Subcutaneous adipose tissue (tissue), 4 donors: ENCODE data around the gene CDH4. TPM values are rescaled to one million over a fixed set of nuclear protein-coding genes. Genes with fewer than 3 reads are reported as not detected.

Experiments
- total RNA-seq, 4 donors: library from RNA; depleted of rRNA; stranded (reverse); fragments of >200 nt; gene quantifications; one replicate each; pipeline ENCODE4 v1.1.0, GENCODE V29; 2016
- TF ChIP-seq, protein P1 (sequence below): fragments of 450-650 bp; IDR thresholded peaks from one replicate; pipeline ENCODE4 v1.5.1; 2016; ENCODE audit warnings: low read depth, mild to moderate bottlenecking, control low read depth, antibody characterized with exemption, moderate library complexity

The CDH4 gene
- total RNA-seq, 4 donors from 2014 or later, result not detected

DNA sequence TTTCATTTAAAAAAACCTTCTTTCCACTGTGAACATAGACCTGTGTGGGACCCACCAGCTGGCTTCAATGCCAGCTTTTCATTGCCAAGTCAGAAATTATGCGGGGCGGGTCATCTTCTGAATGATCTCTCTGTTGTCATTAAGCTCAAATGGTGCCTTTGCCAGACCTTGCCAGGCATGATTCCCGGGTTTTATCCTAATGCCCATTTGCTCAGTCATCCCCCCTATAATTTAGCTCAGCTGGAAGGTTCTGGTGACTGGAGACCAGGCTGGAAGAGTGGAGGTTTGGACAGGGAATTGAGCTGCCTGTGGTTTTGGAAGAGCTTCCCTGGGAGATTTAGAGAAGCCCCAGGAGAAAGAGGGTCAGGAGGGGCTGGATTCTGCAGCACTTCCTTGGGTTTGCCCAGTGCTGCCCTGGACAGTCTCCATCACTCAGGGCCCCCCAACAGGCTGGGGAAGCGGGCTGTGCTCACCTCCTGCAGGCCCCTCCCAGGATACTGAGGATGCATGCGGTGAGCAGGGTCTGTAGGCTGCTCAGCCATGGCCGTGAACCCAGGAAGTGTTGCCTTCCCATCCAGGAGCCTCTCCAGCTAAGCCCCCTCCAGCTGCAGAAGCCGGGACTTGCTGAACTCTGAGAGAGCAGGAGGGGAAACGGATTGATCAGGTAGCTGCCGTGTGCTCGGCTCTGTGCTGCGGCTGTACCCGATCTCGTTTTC is 273.0 kb downstream of the CDH4 start:
- TF ChIP-seq, protein P1, sequence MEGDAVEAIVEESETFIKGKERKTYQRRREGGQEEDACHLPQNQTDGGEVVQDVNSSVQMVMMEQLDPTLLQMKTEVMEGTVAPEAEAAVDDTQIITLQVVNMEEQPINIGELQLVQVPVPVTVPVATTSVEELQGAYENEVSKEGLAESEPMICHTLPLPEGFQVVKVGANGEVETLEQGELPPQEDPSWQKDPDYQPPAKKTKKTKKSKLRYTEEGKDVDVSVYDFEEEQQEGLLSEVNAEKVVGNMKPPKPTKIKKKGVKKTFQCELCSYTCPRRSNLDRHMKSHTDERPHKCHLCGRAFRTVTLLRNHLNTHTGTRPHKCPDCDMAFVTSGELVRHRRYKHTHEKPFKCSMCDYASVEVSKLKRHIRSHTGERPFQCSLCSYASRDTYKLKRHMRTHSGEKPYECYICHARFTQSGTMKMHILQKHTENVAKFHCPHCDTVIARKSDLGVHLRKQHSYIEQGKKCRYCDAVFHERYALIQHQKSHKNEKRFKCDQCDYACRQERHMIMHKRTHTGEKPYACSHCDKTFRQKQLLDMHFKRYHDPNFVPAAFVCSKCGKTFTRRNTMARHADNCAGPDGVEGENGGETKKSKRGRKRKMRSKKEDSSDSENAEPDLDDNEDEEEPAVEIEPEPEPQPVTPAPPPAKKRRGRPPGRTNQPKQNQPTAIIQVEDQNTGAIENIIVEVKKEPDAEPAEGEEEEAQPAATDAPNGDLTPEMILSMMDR, result no peak

DNA sequence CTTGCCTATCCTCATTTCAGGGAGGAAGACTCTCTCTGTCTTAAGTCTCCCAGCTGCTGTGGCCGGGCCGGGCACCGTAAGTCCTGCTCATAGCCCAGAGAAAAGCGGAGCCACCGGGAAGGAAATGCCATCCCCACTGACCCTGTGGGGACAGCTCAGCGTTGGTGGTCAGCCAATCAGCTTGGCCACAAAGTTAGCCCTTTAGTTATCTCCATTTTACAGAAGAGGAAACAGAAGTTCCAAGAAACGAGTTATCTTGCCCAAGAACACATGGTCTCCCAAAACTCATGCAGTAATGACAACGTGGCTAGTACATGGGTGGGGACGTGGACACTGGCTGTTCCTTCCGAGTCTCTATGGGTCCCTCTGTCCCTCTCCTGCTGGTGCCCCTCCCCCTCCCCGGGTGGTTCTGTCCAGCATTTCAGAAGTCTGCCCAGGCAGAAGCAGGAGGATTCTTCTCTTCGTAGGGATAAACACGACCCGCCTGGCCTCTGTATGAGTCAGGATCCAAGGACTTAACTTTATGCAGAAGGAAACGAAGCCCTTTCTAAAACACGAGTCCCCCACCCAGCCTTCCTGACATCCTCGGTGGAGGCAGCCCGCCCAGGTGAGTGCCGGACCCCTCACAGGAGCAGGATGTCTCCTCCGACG is 273.8 kb downstream of the CDH4 start:
- TF ChIP-seq, protein P1, result no peak

DNA sequence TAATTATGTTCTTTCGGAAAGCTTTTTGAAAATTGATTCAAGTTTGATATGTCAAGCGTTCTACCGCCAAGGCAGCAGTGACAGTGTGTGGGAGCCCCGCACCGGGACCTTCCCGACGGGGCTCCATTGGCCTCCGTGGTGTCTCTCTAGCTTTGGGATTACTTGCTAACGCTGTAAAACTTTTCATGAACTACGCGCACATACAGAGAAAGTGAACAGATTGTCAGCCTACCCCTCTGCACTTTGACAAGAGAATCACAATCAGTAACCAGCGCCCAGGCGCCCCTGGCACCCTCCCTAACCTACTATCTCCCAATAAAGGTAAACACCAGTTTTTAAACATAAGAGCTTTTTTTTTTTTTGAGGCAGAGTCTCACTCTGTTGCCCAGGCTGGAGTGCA is 274.8 kb downstream of the CDH4 start:
- TF ChIP-seq, protein P1, result no peak

DNA sequence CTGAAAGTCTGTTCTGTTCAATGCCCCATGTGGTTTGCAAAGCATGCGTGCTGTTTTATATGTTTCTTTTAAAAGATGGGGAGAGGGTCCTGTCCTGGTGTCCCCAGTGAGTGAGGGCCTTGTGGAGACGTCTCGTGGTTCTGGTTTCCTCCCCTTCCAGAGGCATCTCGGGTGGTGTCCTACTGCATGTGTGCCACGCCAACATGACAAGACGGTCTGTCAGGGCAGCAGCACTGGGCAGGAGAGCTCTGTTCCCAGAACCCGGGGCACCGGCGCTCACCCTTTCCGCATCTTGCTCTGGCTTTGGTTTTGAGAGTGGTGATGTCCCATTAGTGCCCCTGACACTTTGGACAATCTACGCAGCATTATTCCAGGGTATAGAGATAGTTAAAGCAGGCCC is 275.6 kb downstream of the CDH4 start:
- TF ChIP-seq, protein P1, result no peak

DNA sequence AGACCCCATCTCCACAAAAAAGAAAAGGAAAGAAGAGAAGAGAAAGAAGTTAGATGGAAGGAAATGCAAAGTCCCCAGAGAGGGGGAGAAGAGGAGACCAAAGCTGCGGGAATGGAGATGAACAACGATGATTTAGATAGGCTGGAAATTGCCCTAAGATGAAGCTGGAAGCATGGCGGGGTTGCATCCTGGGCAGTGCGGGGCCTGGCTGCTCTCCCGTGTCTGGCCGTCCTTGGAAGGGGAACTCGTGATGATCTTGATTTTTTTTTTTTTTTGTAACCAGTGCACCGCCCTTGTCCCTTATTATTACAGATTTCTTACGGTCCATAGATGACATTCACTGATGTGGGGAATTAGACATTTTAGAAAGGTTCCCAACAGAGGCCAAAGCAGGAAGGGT is 276.5 kb downstream of the CDH4 start:
- TF ChIP-seq, protein P1, result no peak

DNA sequence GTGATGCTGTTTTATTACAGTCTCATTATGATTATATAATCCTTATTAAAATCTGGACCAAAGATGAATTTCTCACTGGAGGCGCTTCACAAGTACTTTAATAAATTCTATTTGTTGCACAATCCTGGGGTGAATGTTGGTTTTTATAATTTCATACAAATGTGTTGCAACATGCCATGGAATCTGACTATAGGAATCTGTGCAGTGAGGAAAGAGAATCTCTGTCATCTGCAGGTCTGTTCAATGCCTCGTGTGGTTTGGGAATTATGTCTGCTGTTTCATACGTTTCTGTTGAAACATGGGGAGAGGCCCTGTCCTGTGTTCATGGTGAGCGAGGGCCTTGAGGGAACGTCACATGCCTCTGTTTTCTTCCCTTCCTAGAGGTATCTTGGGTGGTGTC is 277.3 kb downstream of the CDH4 start:
- TF ChIP-seq, protein P1, result no peak

DNA sequence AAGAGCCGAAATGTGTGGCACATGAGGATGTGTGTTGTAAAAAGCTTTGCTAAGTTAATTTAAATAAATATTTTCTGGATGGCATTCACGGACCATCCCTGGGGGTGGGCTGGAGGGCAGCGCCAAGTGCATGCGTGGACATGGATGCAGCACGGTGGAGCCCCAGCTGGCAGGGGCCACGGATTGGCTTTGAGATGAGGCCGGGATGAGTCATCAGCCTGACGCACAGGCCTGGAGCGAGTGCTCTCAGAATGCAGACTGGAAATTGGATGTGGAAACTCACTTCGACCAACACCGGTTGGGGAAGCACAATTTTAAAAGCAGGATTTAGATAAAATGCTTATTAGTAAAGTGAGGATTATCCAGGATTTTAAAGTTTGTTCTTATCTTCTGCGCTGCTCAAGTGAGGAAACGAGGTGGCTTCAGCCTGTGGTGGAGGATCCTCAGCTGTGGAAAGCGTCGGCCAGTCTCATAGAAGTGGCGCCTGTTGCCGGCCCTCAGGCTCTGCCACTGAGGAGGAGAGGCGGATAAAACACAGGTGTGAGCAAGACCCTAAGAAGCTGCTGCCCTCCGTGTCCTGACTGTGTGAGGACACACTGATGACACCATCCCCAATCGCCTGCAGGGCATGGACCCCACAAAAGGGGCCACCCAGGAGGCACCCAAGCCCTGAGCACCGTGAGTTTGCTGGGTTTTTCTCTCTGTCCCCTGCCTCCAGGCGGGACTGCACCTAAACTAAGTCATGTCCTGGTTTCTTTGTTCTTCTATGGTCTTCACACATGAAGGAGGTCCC is 279.7 kb downstream of the CDH4 start:
- TF ChIP-seq, protein P1, result no peak
